GM12891 (cell line): ENCODE data around the gene ABHD1.

Experiments
- POLR2A ChIP-seq: IDR thresholded peaks from 2 replicates; pipeline ENCODE4 v1.6.1; 2011; ENCODE audit warnings: low read depth, low read length, control low read depth
- TAF1 ChIP-seq: IDR thresholded peaks from 2 replicates; pipeline ENCODE4 v1.6.1; 2011; ENCODE audit warnings: low read depth, low read length, control low read depth

- no peak for TF ChIP-seq POLR2A
- no peak for TF ChIP-seq TAF1
These were observed 36.7 kb upstream of the ABHD1 start, which contains the start of gene KHK for GRCh38 chr2:27086724-27087593.
